ENCODE results near the gene MECP2.
"Not testable (repeated sequence)": the region's sequence is repeated elsewhere in the genome, so short reads cannot be mapped to it uniquely, and the experiment has no call there.

The MECP2 gene

GRCh38 chrX:153995504-153995903 lies 102.0 kb downstream of the MECP2 start:
- no peak for TF ChIP-seq CTCF (IDR thresholded peaks at IDR 0.05; ENCODE audit: low read depth, low read length)
- no peak overlapping the region for H3K4me3 ChIP-seq (ENCODE audit: low read depth, low read length)

GRCh38 chrX:153994398-153994797 lies 103.1 kb downstream of the MECP2 start:
- not testable (repeated sequence) for H3K4me3 ChIP-seq (ENCODE audit: low read depth, low read length)

- no peak overlapping the region for H3K4me3 ChIP-seq (ENCODE audit: low read depth, low read length)
- TF ChIP-seq CTCF (IDR thresholded peaks at IDR 0.05; ENCODE audit: low read depth, low read length), result no peak
Measured at GRCh38 chrX:153993978-153994377, 103.5 kb downstream of the MECP2 start.

- no peak overlapping the region for H3K4me3 ChIP-seq (ENCODE audit: low read depth, low read length)
- no peak for TF ChIP-seq CTCF (IDR thresholded peaks at IDR 0.05; ENCODE audit: low read depth, low read length)
Measured at GRCh38 chrX:153993079-153993478, 104.4 kb downstream of the MECP2 start.

GRCh38 chrX:153992180-153992579 lies 105.3 kb downstream of the MECP2 start:
- no peak for TF ChIP-seq CTCF (IDR thresholded peaks at IDR 0.05; ENCODE audit: low read depth, low read length)
- no peak overlapping the region for H3K4me3 ChIP-seq (ENCODE audit: low read depth, low read length)

GRCh38 chrX:153991013-153991580 lies 106.4 kb downstream of the MECP2 start:
- TF ChIP-seq CTCF (IDR thresholded peaks at IDR 0.05; ENCODE audit: low read depth, low read length), result no peak
- H3K4me3 ChIP-seq (ENCODE audit: low read depth, low read length), result no peak overlapping the region

GRCh38 chrX:153989973-153990655 lies 107.4 kb downstream of the MECP2 start:
- no peak for TF ChIP-seq CTCF (IDR thresholded peaks at IDR 0.05; ENCODE audit: low read depth, low read length)
- no peak overlapping the region for H3K4me3 ChIP-seq (ENCODE audit: low read depth, low read length)

GRCh38 chrX:153988493-153988892 lies 109.0 kb downstream of the MECP2 start:
- no peak for TF ChIP-seq CTCF (IDR thresholded peaks at IDR 0.05; ENCODE audit: low read depth, low read length)
- H3K4me3 ChIP-seq (ENCODE audit: low read depth, low read length), result no peak overlapping the region

Measured in WI38 (cell line).